Astrocyte of the cerebellum (primary cell): Measurements from ENCODE around the gene IL12RB2.

Experiments used
- DNase-seq: peaks from one replicate; pipeline ENCODE4 v3.0.0-alpha.2; 2011; ENCODE audit warnings: low read depth
- H3K4me3 ChIP-seq: 2 replicates; pipeline ENCODE4 v1.5.1; 2011; ENCODE audit warnings: mild to moderate bottlenecking, low read depth, low read length, moderate library complexity
- in situ Hi-C: cut with HindIII; loops from 2 replicates; pipeline ENCODE4 v1.10.0; 2017; ENCODE audit warnings: low sequenced_read_pairs
- TF ChIP-seq, protein P1 (sequence below): IDR thresholded peaks from 2 replicates; pipeline ENCODE4 v1.5.1; 2012; ENCODE audit warnings: low read length, low read depth, moderate library complexity, mild to moderate bottlenecking; ENCODE audit errors: missing control alignments

IL12RB2 gene

DNA sequence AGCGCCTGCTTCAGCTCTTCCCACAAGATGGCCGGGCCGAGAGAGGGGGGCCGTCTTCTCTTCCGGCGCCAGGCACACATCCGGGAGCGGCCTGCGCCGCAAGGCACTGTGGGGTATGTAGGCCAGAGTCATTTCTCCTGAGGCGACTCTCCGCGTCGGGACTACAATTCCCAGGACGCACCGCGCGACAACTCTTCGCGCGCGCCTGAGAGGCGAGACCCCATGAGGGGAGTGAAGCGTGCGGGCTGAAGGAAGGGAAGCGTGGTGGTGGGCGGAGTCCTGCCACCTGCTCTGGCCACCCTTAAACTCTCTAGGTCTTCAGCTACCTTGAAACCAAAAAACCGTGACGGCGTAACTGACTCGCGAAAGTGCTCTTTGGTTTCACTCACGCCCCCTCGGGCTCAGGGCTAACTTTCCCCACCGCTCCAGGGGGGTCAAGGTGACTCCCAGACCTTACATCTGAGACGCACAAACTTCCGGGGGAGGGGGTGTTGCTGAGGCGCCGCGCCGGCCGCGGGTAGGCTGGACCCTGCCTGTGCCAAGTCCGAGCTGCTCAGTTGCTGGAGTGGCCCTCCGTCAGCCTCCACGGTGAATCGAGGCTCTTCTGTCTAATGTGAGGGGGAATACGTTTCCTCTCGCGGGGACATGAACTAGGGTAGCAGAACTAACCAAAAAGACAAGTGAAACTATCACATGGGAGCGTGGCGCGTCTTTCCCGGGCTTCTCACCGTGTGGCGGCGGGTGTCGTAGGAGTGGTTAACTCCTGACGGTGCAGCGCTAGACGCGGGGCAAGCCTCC lies 122.9 kb downstream of the IL12RB2 start, which contains the start of gene SERBP1:
Gene SERBP1 (minus strand): TSS at position 45 of the 798 bp plus-strand sequence. CDS start 102 bp downstream, outside the sequence.
- H3K4me3 ChIP-seq = peak within 1 kb of the TSS; percentile 89
- TF ChIP-seq, protein P1, sequence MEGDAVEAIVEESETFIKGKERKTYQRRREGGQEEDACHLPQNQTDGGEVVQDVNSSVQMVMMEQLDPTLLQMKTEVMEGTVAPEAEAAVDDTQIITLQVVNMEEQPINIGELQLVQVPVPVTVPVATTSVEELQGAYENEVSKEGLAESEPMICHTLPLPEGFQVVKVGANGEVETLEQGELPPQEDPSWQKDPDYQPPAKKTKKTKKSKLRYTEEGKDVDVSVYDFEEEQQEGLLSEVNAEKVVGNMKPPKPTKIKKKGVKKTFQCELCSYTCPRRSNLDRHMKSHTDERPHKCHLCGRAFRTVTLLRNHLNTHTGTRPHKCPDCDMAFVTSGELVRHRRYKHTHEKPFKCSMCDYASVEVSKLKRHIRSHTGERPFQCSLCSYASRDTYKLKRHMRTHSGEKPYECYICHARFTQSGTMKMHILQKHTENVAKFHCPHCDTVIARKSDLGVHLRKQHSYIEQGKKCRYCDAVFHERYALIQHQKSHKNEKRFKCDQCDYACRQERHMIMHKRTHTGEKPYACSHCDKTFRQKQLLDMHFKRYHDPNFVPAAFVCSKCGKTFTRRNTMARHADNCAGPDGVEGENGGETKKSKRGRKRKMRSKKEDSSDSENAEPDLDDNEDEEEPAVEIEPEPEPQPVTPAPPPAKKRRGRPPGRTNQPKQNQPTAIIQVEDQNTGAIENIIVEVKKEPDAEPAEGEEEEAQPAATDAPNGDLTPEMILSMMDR = no peak
- in situ Hi-C loops = no loop called here
- peak; percentile 94 for DNase-seq

DNA sequence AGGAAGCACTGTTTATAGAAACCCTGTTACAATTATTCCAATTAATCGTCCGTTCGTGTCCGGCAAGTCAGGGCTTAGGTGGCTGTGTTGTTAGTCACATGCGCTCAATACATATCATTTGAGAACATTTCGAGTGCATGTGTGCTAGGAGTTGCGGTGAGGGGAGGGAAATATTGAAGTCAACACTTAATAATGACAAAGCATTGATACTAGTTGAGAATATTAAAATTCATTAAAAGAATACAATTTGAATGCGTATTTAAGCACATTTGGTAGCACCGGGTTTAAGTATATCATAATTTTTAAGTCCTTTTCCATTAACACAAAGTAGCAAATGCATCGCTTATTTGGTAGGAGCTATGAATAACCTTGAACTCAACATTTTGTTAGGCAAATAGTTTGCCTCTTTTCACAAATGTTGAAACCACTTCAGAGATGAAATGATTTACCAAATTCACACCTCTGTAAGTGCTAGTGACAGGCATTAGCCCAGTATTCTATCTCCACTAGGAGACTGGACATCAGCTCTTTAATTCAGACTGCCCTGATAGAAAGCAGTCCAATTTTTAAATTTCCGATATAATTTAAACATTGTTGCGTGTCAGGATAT lies 123.6 kb downstream of the IL12RB2 start:
- TF ChIP-seq, protein P1 = no peak
- no peak for DNase-seq
- in situ Hi-C loops = no loop called here
- peak overlapping the region; percentile 89 for H3K4me3 ChIP-seq

DNA sequence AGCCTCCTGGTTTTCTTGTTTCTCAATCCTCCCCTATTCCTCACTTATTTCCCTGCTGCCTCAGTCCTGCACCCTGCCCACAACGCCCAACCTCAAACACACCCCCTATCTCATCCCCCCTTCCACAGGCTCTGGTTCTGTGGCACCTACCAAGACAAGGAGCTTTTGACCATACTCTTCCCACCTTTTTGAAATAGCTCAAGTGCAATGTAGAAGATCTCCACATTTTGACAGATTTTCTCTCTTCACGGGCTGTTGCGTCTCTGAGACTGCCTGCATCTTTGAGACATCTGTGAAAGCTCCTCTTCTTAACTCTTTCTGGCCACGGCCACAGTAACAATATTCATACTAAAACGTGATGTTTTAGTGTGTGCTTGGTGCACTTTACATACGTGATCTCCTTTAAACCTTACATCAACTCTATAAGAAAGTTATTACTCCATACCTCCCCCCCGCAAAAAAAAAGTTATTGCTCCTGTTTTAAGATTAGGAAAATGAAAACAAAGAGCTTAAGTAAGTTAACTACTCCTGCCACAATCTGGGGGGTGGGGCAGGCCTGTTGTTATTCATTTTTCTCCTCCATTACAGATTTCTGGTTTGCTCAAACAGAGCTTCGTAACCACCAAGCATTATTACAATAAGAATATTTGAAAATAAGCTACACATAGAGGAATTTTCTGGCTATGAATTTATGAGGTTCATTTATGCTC lies 124.4 kb downstream of the IL12RB2 start:
- TF ChIP-seq, protein P1 = no peak
- in situ Hi-C loops = no loop called here
- H3K4me3 ChIP-seq = no peak overlapping the region
- DNase-seq = no peak

DNA sequence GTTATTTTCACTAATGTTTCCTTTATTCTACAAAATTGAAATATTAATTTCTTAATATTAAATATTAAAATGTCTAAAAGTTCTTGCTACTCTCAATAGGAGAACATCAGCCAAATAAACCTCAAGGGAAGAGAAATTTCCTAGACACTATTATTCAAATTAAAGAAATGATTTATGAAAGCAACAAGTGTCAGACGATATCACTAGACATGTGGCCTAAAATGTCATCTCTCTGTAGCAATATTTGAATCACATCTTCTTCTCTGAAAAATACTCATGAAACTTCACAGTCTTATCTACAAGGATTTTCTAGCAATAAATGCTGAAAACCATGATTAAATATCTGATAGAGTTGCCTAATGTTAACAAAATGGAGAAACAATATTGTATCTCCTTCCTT lies 125.1 kb downstream of the IL12RB2 start:
- H3K4me3 ChIP-seq = no peak overlapping the region
- no peak for DNase-seq
- in situ Hi-C loops = no loop called here
- TF ChIP-seq, protein P1 = no peak

DNA sequence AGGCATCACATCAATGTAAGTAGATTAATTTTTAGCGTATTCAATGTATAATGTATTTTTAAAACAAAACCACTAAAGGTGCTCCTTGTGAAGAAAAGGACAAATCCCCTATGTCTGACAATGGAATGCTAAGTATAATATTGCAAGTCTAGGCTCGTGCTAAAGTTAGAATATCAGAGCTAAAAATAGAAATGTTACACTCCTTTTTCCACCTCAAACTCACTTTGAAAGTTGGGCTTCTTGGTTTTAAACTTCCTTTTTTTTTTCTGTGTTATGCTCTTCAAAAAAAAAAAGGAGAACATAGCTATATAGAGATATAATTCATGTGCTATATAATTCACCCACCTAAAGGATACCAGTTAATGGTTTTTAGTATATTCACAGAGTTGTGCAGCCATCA lies 126.2 kb downstream of the IL12RB2 start:
- DNase-seq = no peak
- H3K4me3 ChIP-seq = no peak overlapping the region
- TF ChIP-seq, protein P1 = no peak
- in situ Hi-C loops = no loop called here

DNA sequence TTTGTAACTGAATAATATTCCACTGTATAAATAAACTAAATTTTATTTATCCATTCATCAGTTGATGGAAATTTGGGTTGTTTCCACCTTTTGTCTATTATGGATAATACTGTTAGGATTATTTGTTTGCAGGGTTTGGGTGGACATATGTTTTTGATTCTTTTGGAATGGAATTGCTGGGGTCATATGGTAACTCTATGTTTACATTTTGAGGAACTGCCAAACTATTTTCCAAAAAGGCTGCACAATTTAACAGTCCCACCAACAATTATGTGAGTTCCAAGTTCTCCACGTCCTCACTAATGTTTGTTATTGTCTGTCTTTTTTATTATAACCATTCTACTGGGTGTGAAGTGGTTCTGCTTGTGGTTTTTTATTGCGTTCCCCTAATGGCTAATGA lies 126.8 kb downstream of the IL12RB2 start:
- no peak overlapping the region for H3K4me3 ChIP-seq
- in situ Hi-C loops = no loop called here
- TF ChIP-seq, protein P1 = no peak
- no peak for DNase-seq
